ENCODE measurements around the gene ADAMTS17. TPM values are rescaled to one million over a fixed set of nuclear protein-coding genes. Genes with fewer than 3 reads are reported as not detected.

Gene ADAMTS17
- total RNA-seq, 1 experiment from 2014 or later: 1.5 TPM

DNA sequence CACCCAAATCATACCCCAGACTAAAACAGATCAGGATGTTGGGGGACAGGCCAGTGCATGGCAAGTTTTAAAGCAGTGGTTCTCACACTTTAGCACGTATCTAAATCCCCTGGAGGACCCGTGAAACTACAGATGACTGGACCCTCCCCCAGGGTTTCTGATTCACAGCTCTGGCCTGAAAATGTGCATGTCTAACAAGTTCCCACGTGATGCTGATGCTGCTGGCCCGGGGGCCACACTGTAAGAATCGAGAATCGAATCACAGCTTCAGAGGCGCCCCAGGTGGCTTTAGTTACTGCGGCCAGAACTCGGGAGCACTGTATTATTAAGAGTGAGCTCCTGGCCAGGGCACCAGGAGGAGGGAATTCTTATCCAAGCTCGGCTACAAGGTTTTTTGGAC, 11.6 kb downstream of the ADAMTS17 start:
- DNase-seq: no peak
- no TSS peak for BruUV-seq (replicated peaks)
- no peak overlapping the region for H3K4me3 Mint-ChIP-seq (ENCODE audit: unreplicated experiment)

DNA sequence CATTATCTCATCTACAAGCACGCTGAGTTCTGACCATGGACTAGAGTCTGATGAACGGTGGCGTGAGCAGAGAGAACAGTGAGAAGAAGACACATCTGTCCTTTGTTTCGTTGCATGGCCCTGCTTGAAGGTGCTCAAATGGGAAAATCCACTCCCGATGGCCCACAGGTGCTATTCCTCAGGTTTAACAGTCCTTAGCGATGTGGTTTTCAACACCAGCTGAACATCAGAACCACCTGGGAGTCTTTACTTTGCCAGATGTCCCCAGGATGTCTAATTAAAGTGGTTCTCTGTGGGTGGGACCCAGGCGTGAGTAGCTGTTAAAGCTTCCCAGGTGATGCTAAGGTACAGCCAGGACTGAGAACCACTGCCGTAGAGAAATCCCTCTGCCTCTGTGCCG, 13.0 kb downstream of the ADAMTS17 start:
- ChIA-PET POLR2A (no interaction called here), CTCF (no interaction called here)
- Mint-ChIP-seq H3K27me3 (ENCODE audit: insufficient read depth, unreplicated experiment) (no peaks in the 10 kb centered on the region), H3K4me3 (ENCODE audit: unreplicated experiment) (no peak overlapping the region), H3K9me3 (ENCODE audit: unreplicated experiment) (no peaks in the 10 kb centered on the region), H3K27ac (ENCODE audit: unreplicated experiment) (no peak overlapping the region), H3K36me3 (ENCODE audit: insufficient read depth, unreplicated experiment) (no peaks in the 10 kb centered on the region), H3K4me1 (ENCODE audit: low read depth, unreplicated experiment) (no peaks in the 10 kb centered on the region)
- intact Hi-C loops (cut with micrococcal nuclease; ENCODE audit: unreplicated experiment): no loop called here
- Histone ChIP-seq H3K27me3 (replicated peaks; ENCODE audit: control insufficient read depth, insufficient read depth, low read length) (no peaks in the 10 kb centered on the region), H3K36me3 (ENCODE audit: control insufficient read depth, insufficient read depth, low read length) (no peaks in the 10 kb centered on the region), H3K4me3 (ENCODE audit: low read depth, low read length) (no peak overlapping the region), H3K9me3 (no peaks in the 10 kb centered on the region), H3K4me1 (no peaks in the 10 kb centered on the region)
- BruUV-seq (replicated peaks): no TSS peak
- TF ChIP-seq, protein P1, sequence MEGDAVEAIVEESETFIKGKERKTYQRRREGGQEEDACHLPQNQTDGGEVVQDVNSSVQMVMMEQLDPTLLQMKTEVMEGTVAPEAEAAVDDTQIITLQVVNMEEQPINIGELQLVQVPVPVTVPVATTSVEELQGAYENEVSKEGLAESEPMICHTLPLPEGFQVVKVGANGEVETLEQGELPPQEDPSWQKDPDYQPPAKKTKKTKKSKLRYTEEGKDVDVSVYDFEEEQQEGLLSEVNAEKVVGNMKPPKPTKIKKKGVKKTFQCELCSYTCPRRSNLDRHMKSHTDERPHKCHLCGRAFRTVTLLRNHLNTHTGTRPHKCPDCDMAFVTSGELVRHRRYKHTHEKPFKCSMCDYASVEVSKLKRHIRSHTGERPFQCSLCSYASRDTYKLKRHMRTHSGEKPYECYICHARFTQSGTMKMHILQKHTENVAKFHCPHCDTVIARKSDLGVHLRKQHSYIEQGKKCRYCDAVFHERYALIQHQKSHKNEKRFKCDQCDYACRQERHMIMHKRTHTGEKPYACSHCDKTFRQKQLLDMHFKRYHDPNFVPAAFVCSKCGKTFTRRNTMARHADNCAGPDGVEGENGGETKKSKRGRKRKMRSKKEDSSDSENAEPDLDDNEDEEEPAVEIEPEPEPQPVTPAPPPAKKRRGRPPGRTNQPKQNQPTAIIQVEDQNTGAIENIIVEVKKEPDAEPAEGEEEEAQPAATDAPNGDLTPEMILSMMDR (IDR thresholded peaks at IDR 0.05; ENCODE audit: insufficient read depth in 1 of 2, low read depth in 1 of 2, low read length in 1 of 2, severe bottlenecking in 1 of 2, unreplicated experiment in 1 of 2): no peak
- no peak for DNase-seq

More for the DNA sequence above, 11.6 kb downstream of the ADAMTS17 start:
- intact Hi-C loops (cut with micrococcal nuclease; ENCODE audit: unreplicated experiment): no loop called here
- ChIA-PET CTCF (no interaction called here), POLR2A (no interaction called here)
- Histone ChIP-seq H3K4me3 (ENCODE audit: low read depth, low read length) (no peak overlapping the region), H3K4me1 (no peaks in the 10 kb centered on the region), H3K36me3 (ENCODE audit: control insufficient read depth, insufficient read depth, low read length) (no peaks in the 10 kb centered on the region), H3K9me3 (no peaks in the 10 kb centered on the region), H3K27me3 (replicated peaks; ENCODE audit: control insufficient read depth, insufficient read depth, low read length) (no peaks in the 10 kb centered on the region)
- H3K9me3 Mint-ChIP-seq (ENCODE audit: unreplicated experiment): no peaks in the 10 kb centered on the region
- H3K27ac Mint-ChIP-seq (ENCODE audit: unreplicated experiment): no peak overlapping the region
- TF ChIP-seq, protein P1 (IDR thresholded peaks at IDR 0.05; ENCODE audit: insufficient read depth in 1 of 2, low read depth in 1 of 2, low read length in 1 of 2, severe bottlenecking in 1 of 2, unreplicated experiment in 1 of 2): no peak
- no peaks in the 10 kb centered on the region for H3K27me3 Mint-ChIP-seq (ENCODE audit: insufficient read depth, unreplicated experiment)
- no peaks in the 10 kb centered on the region for H3K36me3 Mint-ChIP-seq (ENCODE audit: insufficient read depth, unreplicated experiment)
- H3K4me1 Mint-ChIP-seq (ENCODE audit: low read depth, unreplicated experiment): no peaks in the 10 kb centered on the region

GRCh38 chr15:100318880-100319279, 22.9 kb downstream of the ADAMTS17 start:
- intact Hi-C loops (cut with micrococcal nuclease; ENCODE audit: unreplicated experiment): no loop called here
- no peak for DNase-seq
- no peaks in the 10 kb centered on the region for H3K9me3 ChIP-seq
- ChIA-PET CTCF (no interaction called here), POLR2A (no interaction called here)
- Mint-ChIP-seq H3K9me3 (ENCODE audit: unreplicated experiment) (peaks cover 10% of the 10 kb centered on the region), H3K27ac (ENCODE audit: unreplicated experiment) (no peak overlapping the region), H3K4me1 (ENCODE audit: low read depth, unreplicated experiment) (no peaks in the 10 kb centered on the region), H3K27me3 (ENCODE audit: insufficient read depth, unreplicated experiment) (peaks cover 10% of the 10 kb centered on the region), H3K4me3 (ENCODE audit: unreplicated experiment) (no peak overlapping the region), H3K36me3 (ENCODE audit: insufficient read depth, unreplicated experiment) (no peaks in the 10 kb centered on the region)
- H3K27me3 ChIP-seq (replicated peaks; ENCODE audit: control insufficient read depth, insufficient read depth, low read length): no peaks in the 10 kb centered on the region
- no peaks in the 10 kb centered on the region for H3K4me1 ChIP-seq
- no peak overlapping the region for H3K4me3 ChIP-seq (ENCODE audit: low read depth, low read length)
- H3K36me3 ChIP-seq (ENCODE audit: control insufficient read depth, insufficient read depth, low read length): no peaks in the 10 kb centered on the region
- no TSS peak for BruUV-seq (replicated peaks)
- TF ChIP-seq, protein P1 (IDR thresholded peaks at IDR 0.05; ENCODE audit: insufficient read depth in 1 of 2, low read depth in 1 of 2, low read length in 1 of 2, severe bottlenecking in 1 of 2, unreplicated experiment in 1 of 2): no peak
